Measurements from ENCODE around the gene TNS2. TPM values are rescaled to one million over a fixed set of nuclear protein-coding genes. Genes with fewer than 3 reads are reported as not detected.

The TNS2 gene
- total and polyA plus RNA-seq, 2 of the 13 experiments (the other 11 are each of a cell fraction or from before 2014, with no cell fraction given) = 8.9 to 20.4 TPM

GRCh38 chr12:53061404-53062010, 11.6 kb downstream of the TNS2 start (continued):
- TF ChIP-seq AHDC1 (CRISPR knock-in tag; IDR thresholded peaks at IDR 0.05; ENCODE audit: borderline replicate concordance) (peak; percentile 82; the same call in 1 of the 2 replicates), ISL2 (CRISPR knock-in tag; IDR thresholded peaks at IDR 0.05) (peak; percentile 51; the same call in 1 of the 2 replicates), UBTF (CRISPR knock-in tag; IDR thresholded peaks at IDR 0.05) (peak; percentile 44), ZNF605 (CRISPR knock-in tag; IDR thresholded peaks at IDR 0.05) (peak; percentile 66; the same call in 1 of the 2 replicates), MEF2D (CRISPR knock-in tag; IDR thresholded peaks at IDR 0.05) (peak; percentile 50; the same call in 1 of the 2 replicates), KLF16 (CRISPR knock-in tag; IDR thresholded peaks at IDR 0.05) (peak in 1 of 2 experiments; percentile 55; a peak in 2 of 4 replicates), MIXL1 (CRISPR knock-in tag; IDR thresholded peaks at IDR 0.05) (peak; percentile 63; the same call in 1 of the 2 replicates), ZNF572 (CRISPR knock-in tag; IDR thresholded peaks at IDR 0.05) (0 out of 2 replicates have a peak, but pooled peaks have one; percentile 33), ZBTB33 (CRISPR knock-in tag; IDR thresholded peaks at IDR 0.05) (peak; percentile 96), ZFX (CRISPR knock-in tag; IDR thresholded peaks at IDR 0.05; ENCODE audit: low read depth) (0 out of 2 replicates have a peak, but pooled peaks have one; percentile 30), ZNF614 (CRISPR knock-in tag; IDR thresholded peaks at IDR 0.05; ENCODE audit: borderline replicate concordance) (0 out of 2 replicates have a peak, but pooled peaks have one; percentile 51), TSC22D2 (CRISPR knock-in tag; IDR thresholded peaks at IDR 0.05; ENCODE audit: borderline replicate concordance) (no peak), CCAR2 (optimal IDR thresholded peaks at IDR 0.05; ENCODE audit: low read depth, low read length) (no peak), ZNF468 (CRISPR knock-in tag; IDR thresholded peaks at IDR 0.05) (no peak), NONO (IDR thresholded peaks at IDR 0.05) (no peak), NONO (CRISPR knock-in tag; conservative IDR thresholded peaks at IDR 0.05) (peak; percentile 43; the same call in 1 of the 2 replicates), RAD21 (CRISPR knock-in tag; IDR thresholded peaks at IDR 0.05) (peak; percentile 38; the same call in 1 of the 2 replicates), NCOA2 (CRISPR knock-in tag; IDR thresholded peaks at IDR 0.05) (peak; percentile 60), TAF1 (CRISPR knock-in tag; IDR thresholded peaks at IDR 0.05) (no peak), MYC (CRISPR knock-in tag; IDR thresholded peaks at IDR 0.05; ENCODE audit: borderline replicate concordance) (peak; percentile 33; the same call in 1 of the 2 replicates), FOXO1 (CRISPR knock-in tag; IDR thresholded peaks at IDR 0.05) (peak; percentile 95)

Data from HepG2 (cell line).